Measurements from ENCODE around the gene EFNA5.
"Not testable (repeated sequence)": the region's sequence is repeated elsewhere in the genome, so short reads cannot be mapped to it uniquely, and the experiment has no call there.

Gene EFNA5

DNA sequence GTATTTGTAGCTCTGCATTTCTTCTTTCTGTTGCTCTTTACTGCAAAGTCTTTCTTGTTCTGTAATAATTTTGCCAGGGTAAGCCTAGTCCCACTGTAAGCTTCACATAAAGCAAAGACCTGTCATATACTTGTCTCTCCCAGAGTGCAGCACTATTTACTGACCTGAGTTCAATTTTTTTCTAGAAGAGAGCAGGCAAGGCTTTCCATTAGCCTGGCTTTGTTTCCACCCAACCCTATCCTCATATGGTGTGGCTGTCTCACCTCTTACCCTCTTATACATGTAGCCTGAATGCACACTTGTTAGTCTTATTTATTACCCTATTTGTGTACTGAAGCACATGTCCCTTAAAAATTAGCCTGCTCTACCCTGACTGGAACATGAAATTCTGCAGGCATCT lies 170.4 kb downstream of the EFNA5 start:
- TF ChIP-seq, protein P1, sequence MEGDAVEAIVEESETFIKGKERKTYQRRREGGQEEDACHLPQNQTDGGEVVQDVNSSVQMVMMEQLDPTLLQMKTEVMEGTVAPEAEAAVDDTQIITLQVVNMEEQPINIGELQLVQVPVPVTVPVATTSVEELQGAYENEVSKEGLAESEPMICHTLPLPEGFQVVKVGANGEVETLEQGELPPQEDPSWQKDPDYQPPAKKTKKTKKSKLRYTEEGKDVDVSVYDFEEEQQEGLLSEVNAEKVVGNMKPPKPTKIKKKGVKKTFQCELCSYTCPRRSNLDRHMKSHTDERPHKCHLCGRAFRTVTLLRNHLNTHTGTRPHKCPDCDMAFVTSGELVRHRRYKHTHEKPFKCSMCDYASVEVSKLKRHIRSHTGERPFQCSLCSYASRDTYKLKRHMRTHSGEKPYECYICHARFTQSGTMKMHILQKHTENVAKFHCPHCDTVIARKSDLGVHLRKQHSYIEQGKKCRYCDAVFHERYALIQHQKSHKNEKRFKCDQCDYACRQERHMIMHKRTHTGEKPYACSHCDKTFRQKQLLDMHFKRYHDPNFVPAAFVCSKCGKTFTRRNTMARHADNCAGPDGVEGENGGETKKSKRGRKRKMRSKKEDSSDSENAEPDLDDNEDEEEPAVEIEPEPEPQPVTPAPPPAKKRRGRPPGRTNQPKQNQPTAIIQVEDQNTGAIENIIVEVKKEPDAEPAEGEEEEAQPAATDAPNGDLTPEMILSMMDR (IDR thresholded peaks at IDR 0.05; ENCODE audit: low read depth, low read length), result no peak
- no peak for TF ChIP-seq POLR2A (IDR thresholded peaks at IDR 0.05; ENCODE audit: extremely low read depth, insufficient read length)
- no peak overlapping the region for H3K4me3 ChIP-seq (ENCODE audit: low read depth, low read length)
- DNase-seq (ENCODE audit: low read depth), result no peak

DNA sequence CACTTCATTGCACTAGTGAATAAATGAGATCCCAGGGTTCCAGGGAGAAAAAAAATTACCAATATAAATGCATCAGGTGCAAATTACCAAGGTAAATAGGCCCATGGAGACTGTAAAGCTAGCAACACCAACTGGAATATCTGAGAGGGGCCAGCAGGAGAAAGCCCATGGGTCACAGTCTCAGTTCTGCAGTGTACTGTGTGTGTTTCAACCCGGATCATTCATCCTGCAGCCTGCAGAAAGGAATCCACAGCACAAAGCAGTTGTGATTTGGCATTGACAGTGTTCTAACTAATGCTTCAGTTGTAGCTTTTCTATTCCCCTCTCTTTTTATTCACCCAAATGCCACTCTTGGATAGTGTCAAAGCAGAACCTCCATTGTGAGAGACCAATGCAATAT lies 171.0 kb downstream of the EFNA5 start:
- TF ChIP-seq, protein P1 (IDR thresholded peaks at IDR 0.05; ENCODE audit: low read depth, low read length), result no peak
- no peak for TF ChIP-seq MYC (IDR thresholded peaks at IDR 0.05; ENCODE audit: low read depth, low read length)
- TF ChIP-seq, protein P2, sequence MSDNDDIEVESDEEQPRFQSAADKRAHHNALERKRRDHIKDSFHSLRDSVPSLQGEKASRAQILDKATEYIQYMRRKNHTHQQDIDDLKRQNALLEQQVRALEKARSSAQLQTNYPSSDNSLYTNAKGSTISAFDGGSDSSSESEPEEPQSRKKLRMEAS (IDR thresholded peaks at IDR 0.05; ENCODE audit: low read depth, low read length), result no peak
- no peak for TF ChIP-seq POLR2A (IDR thresholded peaks at IDR 0.05; ENCODE audit: extremely low read depth, insufficient read length)
- DNase-seq (ENCODE audit: low read depth), result no peak
- H3K4me3 ChIP-seq (ENCODE audit: low read depth, low read length), result no peak overlapping the region

DNA sequence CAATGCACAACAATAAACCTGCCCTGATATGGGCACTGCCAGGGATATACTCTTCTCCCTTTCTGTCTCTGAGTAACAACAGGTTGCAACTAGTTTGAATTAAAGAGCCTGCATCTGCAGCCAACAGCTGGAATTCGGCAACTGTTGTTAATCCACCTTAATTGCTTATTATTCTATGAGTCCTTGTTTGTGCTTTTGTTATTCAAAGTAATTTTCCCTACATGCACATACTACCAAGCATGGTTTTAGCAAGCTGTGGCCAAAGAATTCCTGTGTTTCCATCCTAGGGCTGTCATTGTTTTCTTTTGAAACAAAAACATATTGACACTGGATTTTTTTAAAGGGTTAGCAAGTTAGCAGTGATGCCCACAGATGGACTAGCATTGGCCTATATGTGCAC lies 171.5 kb downstream of the EFNA5 start:
- H3K4me3 ChIP-seq (ENCODE audit: low read depth, low read length), result no peak overlapping the region
- DNase-seq (ENCODE audit: low read depth), result no peak
- TF ChIP-seq POLR2A (IDR thresholded peaks at IDR 0.05; ENCODE audit: extremely low read depth, insufficient read length), result no peak
- TF ChIP-seq, protein P2 (IDR thresholded peaks at IDR 0.05; ENCODE audit: low read depth, low read length), result no peak

DNA sequence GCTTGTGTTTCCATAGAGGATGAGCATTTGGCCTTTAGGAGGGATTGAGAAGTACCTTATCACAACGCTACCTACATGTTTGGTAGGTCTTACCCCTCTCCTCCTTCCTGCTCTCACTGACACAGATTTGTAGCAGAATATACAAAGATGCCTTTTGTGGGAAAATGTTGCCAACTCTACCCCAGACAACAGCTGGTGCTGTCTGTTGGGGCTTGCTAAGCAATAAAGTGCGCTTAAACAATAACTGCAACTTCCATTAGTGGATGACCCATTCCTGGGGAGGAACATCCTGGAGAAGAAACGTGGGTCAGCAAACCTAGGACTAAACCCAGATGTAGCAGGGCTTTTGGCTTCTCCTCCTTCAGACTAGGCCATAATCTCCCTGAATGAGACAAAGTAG lies 174.3 kb downstream of the EFNA5 start:
- H3K4me3 ChIP-seq (ENCODE audit: low read depth, low read length), result no peak overlapping the region
- DNase-seq (ENCODE audit: low read depth), result no peak
- TF ChIP-seq MYC (IDR thresholded peaks at IDR 0.05; ENCODE audit: low read depth, low read length), result no peak
- TF ChIP-seq POLR2A (IDR thresholded peaks at IDR 0.05; ENCODE audit: extremely low read depth, insufficient read length), result no peak
- TF ChIP-seq, protein P1 (IDR thresholded peaks at IDR 0.05; ENCODE audit: low read depth, low read length), result no peak
- TF ChIP-seq, protein P2 (IDR thresholded peaks at IDR 0.05; ENCODE audit: low read depth, low read length), result no peak

DNA sequence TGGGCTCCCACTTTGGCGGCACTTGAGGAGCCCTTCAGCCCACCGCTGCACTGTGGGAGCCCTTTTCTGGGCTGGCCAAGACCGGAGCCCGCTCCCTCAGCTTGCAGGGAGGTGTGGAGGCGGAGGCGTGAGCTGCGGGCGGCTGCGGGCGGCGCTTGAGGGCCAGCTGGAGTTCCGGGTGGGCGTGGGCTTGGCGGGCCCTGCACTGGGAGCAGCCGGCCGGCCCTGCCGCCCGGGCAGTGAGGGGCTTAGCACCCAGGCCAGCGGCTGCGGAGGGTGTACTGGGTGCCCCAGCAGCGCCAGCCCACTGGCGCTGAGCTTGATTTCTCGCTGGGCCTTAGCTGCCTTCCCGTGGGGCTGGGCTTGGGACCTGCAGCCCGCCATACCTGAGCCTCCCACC lies 176.6 kb downstream of the EFNA5 start:
- DNase-seq (ENCODE audit: low read depth); H3K4me3 ChIP-seq (ENCODE audit: low read depth, low read length): not testable (repeated sequence)

DNA sequence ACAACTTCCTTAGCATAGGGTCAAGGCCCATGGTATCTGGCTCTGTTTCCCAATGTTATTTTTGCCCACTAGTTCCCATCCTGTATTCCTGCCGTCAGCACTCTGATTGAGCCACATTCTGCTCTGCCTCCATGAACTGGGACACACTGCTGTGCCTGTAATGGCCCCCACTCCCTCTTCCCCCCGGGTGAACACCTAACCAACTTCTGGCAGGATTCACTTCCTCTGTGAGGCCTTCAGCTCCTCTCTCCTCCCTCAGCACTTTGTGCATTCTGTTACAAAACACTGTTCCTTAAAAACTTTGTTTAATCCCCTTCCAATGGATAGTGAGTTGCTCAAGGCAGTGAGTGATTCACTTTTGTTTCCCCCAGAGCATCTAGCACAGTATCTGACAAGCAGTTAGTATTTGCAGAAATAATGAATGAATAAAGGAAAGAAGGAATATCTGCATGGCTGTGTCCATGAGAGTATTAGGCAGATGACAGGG lies 183.6 kb downstream of the EFNA5 start:
- DNase-seq (ENCODE audit: low read depth), result peak; percentile 65
- TF ChIP-seq, protein P2 (IDR thresholded peaks at IDR 0.05; ENCODE audit: low read depth, low read length), result no peak
- TF ChIP-seq, protein P1 (IDR thresholded peaks at IDR 0.05; ENCODE audit: low read depth, low read length), result no peak
- TF ChIP-seq MYC (IDR thresholded peaks at IDR 0.05; ENCODE audit: low read depth, low read length) (no peak), POLR2A (IDR thresholded peaks at IDR 0.05; ENCODE audit: extremely low read depth, insufficient read length) (no peak)
- H3K4me3 ChIP-seq (ENCODE audit: low read depth, low read length), result no peak overlapping the region

DNA sequence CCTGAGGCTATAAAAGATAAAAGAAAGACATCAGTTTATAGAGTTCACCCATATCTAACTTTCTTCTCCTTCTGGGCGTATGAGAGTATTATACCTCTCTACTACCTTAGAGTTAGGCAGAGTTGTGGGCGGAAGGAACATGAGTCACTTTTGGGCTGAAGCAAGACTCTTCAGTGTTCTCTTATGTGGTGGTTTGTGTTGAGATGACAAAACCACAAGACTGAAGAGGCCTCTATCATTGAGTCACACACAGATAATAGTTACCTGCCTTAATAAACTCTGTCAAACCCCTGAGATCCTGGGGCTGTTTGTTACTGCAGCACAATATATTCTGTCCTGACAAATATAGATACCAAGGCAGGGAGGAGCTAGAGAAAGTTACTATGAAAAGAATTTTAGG lies 184.2 kb downstream of the EFNA5 start:
- TF ChIP-seq, protein P2 (IDR thresholded peaks at IDR 0.05; ENCODE audit: low read depth, low read length), result no peak
- TF ChIP-seq POLR2A (IDR thresholded peaks at IDR 0.05; ENCODE audit: extremely low read depth, insufficient read length) (no peak), MYC (IDR thresholded peaks at IDR 0.05; ENCODE audit: low read depth, low read length) (no peak)
- TF ChIP-seq, protein P1 (IDR thresholded peaks at IDR 0.05; ENCODE audit: low read depth, low read length), result no peak
- no peak overlapping the region for H3K4me3 ChIP-seq (ENCODE audit: low read depth, low read length)
- DNase-seq (ENCODE audit: low read depth), result peak; percentile 85

Measured in NB4 (cell line).